ENCODE results near the gene EXOC3.

The EXOC3 gene

DNA sequence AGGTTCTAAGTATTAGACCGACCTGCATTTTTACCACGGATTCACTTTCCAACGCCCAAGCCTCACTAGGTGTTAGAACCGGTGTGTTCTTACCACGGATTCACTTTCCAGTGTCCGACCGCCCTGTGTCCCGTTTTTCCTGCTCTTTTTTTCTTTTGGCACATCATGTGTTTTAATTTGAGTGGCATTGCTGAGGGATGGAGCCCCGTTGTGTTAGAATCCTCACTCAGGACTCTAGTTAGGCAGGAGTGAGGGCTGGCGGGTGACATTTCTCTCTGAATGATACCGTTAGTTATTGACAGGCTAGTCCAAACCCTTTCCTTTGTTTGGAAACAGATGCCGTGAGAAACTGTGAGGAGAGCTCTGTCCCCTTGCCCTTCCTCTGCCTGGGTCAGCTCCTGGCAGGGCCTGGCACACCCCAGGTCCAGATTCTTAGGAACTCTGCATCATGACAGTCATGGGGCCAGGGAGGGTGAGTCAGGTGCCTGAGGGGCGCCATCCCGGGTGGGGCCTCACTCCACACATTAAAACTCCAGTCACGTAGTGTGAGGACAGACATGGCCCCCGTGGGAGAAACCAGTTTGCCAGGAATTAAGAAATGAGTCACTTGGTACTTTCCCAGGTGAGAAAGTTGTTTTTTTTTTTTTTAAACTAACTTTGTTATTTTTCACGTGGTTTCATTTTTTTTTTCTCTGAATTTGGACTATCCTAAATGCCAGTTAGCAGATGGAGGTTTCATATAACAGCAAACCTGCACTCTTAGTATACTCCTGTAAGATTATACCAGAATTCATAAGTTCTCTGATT is 15.8 kb downstream of the EXOC3 start:
- H3K27me3 ChIP-seq (ENCODE audit: insufficient read depth, low read depth): no peaks in the 10 kb centered on the region
- H3K27ac ChIP-seq: no peak overlapping the region
- H4K20me1 ChIP-seq (ENCODE audit: insufficient read depth): no peaks in the 10 kb centered on the region
- TF ChIP-seq, protein P1, sequence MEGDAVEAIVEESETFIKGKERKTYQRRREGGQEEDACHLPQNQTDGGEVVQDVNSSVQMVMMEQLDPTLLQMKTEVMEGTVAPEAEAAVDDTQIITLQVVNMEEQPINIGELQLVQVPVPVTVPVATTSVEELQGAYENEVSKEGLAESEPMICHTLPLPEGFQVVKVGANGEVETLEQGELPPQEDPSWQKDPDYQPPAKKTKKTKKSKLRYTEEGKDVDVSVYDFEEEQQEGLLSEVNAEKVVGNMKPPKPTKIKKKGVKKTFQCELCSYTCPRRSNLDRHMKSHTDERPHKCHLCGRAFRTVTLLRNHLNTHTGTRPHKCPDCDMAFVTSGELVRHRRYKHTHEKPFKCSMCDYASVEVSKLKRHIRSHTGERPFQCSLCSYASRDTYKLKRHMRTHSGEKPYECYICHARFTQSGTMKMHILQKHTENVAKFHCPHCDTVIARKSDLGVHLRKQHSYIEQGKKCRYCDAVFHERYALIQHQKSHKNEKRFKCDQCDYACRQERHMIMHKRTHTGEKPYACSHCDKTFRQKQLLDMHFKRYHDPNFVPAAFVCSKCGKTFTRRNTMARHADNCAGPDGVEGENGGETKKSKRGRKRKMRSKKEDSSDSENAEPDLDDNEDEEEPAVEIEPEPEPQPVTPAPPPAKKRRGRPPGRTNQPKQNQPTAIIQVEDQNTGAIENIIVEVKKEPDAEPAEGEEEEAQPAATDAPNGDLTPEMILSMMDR (conservative IDR thresholded peaks at IDR 0.05; ENCODE audit: low read depth, low read length): no peak
- H3K4me3 ChIP-seq (IDR thresholded peaks at IDR 0.05; ENCODE audit: insufficient read depth, low read depth, low read length): no peak overlapping the region
- H3K4me1 ChIP-seq (ENCODE audit: low read depth, poor library complexity, severe bottlenecking): peaks cover 16% of the 10 kb centered on the region
- H3K4me2 ChIP-seq: peak overlapping the region; percentile 26; the same call in 1 of the 2 replicates
- H2AFZ ChIP-seq (ENCODE audit: low read depth): no peak overlapping the region
- H3K79me2 ChIP-seq (ENCODE audit: insufficient read depth, low read depth): no peaks in the 10 kb centered on the region; the same call in 1 of the 2 replicates
- no peak overlapping the region for H3K9ac ChIP-seq
- peaks cover 4% of the 10 kb centered on the region; the same call in 1 of the 2 replicates for H3K36me3 ChIP-seq (ENCODE audit: insufficient read depth)

DNA sequence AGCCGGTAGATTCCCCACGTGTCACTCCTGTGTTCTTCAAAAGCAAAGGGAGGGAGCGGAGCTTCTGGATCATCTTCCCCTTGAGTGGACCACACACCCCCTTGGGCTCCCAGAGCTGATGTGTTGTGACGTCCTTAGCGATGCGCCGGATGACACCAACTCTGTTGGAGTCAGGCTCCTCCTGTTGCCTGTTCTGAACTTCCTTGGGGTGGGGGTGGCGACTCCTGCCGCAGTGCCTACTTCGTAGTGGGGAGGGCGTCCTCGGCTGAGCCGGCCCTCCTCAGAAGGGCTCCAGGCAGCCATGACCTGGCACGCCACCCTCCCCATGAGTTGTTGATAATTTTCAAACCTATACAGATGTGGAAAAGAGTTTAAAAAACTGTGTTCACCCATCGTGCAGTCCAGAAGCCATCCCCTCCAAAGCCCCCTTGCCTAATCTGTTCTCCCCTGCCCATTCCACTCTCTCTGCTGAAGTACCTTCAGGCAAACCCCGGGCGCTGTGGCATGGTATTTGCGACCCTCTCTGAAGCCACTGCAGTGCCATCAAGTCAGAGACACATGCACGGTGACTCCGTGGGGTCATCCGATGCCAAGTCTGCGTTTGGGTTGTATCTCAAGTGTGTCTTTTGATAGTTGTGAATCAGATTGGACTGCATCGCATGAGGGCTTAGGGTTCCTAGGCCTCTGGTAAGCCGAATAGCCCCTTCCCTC is 16.7 kb downstream of the EXOC3 start:
- H3K36me3 ChIP-seq (ENCODE audit: insufficient read depth): peaks cover 4% of the 10 kb centered on the region; the same call in 1 of the 2 replicates
- H3K79me2 ChIP-seq (ENCODE audit: insufficient read depth, low read depth): no peaks in the 10 kb centered on the region; the same call in 1 of the 2 replicates
- H3K4me2 ChIP-seq: 0 out of 2 replicates have a peak overlapping the region, but pooled peaks have one; percentile 26
- peaks cover 16% of the 10 kb centered on the region for H3K4me1 ChIP-seq (ENCODE audit: low read depth, poor library complexity, severe bottlenecking)
- no peak overlapping the region for H3K9ac ChIP-seq
- TF ChIP-seq, protein P1 (conservative IDR thresholded peaks at IDR 0.05; ENCODE audit: low read depth, low read length): no peak
- H3K27me3 ChIP-seq (ENCODE audit: insufficient read depth, low read depth): no peaks in the 10 kb centered on the region
- H3K4me3 ChIP-seq (IDR thresholded peaks at IDR 0.05; ENCODE audit: insufficient read depth, low read depth, low read length): no peak overlapping the region
- H2AFZ ChIP-seq (ENCODE audit: low read depth): no peak overlapping the region
- H4K20me1 ChIP-seq (ENCODE audit: insufficient read depth): no peaks in the 10 kb centered on the region
- no peak overlapping the region for H3K27ac ChIP-seq

DNA sequence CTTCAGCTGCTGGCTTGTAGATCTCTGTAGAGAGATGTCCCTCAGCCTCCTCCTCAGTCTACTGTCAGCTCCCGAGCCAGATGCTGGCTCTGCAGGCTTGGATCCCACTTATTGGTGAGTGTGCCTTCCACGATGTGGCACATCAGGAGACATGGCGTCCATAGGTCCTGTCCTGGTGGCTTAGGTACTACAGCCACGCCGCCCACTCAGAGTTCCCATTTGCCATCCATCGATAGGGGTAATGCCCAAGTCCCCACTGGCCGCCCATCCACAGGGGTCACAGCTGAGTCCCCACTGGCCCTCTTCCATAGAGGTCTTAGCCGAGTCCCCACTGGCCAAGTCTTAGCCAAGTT is 17.3 kb downstream of the EXOC3 start:
- no peak overlapping the region for H3K27ac ChIP-seq
- H4K20me1 ChIP-seq (ENCODE audit: insufficient read depth): no peaks in the 10 kb centered on the region
- TF ChIP-seq, protein P1 (conservative IDR thresholded peaks at IDR 0.05; ENCODE audit: low read depth, low read length): no peak
- H3K79me2 ChIP-seq (ENCODE audit: insufficient read depth, low read depth): no peaks in the 10 kb centered on the region; the same call in 1 of the 2 replicates
- H3K4me1 ChIP-seq (ENCODE audit: low read depth, poor library complexity, severe bottlenecking): peaks cover 16% of the 10 kb centered on the region
- no peaks in the 10 kb centered on the region for H3K27me3 ChIP-seq (ENCODE audit: insufficient read depth, low read depth)
- H3K4me3 ChIP-seq (IDR thresholded peaks at IDR 0.05; ENCODE audit: insufficient read depth, low read depth, low read length): no peak overlapping the region
- H3K4me2 ChIP-seq: no peak overlapping the region
- H2AFZ ChIP-seq (ENCODE audit: low read depth): no peak overlapping the region
- no peak overlapping the region for H3K9ac ChIP-seq
- peaks cover 4% of the 10 kb centered on the region; the same call in 1 of the 2 replicates for H3K36me3 ChIP-seq (ENCODE audit: insufficient read depth)

DNA sequence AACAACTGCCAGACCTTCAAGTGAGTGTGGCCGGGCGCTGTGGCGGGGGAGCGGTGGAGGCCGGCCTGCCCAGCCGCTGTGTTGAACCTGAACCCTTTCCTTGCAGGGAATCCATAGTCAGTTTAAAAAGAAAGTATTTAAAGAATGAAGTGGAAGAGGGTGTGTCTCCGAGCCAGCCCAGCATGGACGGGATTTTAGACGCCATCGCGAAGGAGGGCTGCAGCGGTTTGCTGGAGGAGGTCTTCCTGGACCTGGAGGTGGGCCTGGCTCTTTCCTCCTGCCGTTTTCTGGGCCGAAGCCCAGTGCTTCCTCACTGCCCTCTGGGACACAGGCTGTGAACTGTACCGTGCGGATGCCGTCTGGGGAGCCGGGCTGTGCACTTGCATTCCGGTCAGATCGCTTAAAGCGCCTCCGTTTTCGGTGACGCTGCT is 19.1 kb downstream of the EXOC3 start:
- peaks cover 4% of the 10 kb centered on the region; the same call in 1 of the 2 replicates for H3K36me3 ChIP-seq (ENCODE audit: insufficient read depth)
- no peaks in the 10 kb centered on the region for H4K20me1 ChIP-seq (ENCODE audit: insufficient read depth)
- H3K9ac ChIP-seq: no peak overlapping the region
- no peak overlapping the region for H3K4me3 ChIP-seq (IDR thresholded peaks at IDR 0.05; ENCODE audit: insufficient read depth, low read depth, low read length)
- TF ChIP-seq, protein P1 (conservative IDR thresholded peaks at IDR 0.05; ENCODE audit: low read depth, low read length): no peak
- H3K27ac ChIP-seq: no peak overlapping the region
- H3K4me2 ChIP-seq: no peak overlapping the region
- no peaks in the 10 kb centered on the region for H3K79me2 ChIP-seq (ENCODE audit: insufficient read depth, low read depth)
- H2AFZ ChIP-seq (ENCODE audit: low read depth): no peak overlapping the region
- H3K27me3 ChIP-seq (ENCODE audit: insufficient read depth, low read depth): no peaks in the 10 kb centered on the region
- H3K4me1 ChIP-seq (ENCODE audit: low read depth, poor library complexity, severe bottlenecking): peaks cover 16% of the 10 kb centered on the region
